Hepatocyte (in vitro differentiated cells): ENCODE results near the gene NPHP4.

ENCODE experiments used
- CTCF ChIP-seq: fragments of 200-600 bp; sonication (generic); IDR thresholded peaks from 2 replicates; pipeline ENCODE4 v1.5.1; 2016; ENCODE audit warnings: antibody characterized with exemption, mild to moderate bottlenecking; ENCODE audit not compliant: poor library complexity
- EZH2 ChIP-seq: fragments of 200-600 bp; sonication (generic); IDR thresholded peaks from 2 replicates; pipeline ENCODE4 v1.6.1; 2016; ENCODE audit warnings: antibody characterized with exemption, mild to moderate bottlenecking, borderline replicate concordance

GRCh38 chr1:5843521-5844096, 148.6 kb downstream of the NPHP4 start:
- TF ChIP-seq CTCF (no peak), EZH2 (no peak)
